HG03139 (cell line): Measurements from ENCODE around the gene NSD1.
"Not testable (repeated sequence)": the region's sequence is repeated elsewhere in the genome, so short reads cannot be mapped to it uniquely, and the experiment has no call there.

Experiments
- ATAC-seq: cut with Tn5 transposase; IDR thresholded peaks from one replicate; pipeline ENCODE4 v1.9.1; 2021; ENCODE audit not compliant: unreplicated experiment

NSD1 gene

DNA sequence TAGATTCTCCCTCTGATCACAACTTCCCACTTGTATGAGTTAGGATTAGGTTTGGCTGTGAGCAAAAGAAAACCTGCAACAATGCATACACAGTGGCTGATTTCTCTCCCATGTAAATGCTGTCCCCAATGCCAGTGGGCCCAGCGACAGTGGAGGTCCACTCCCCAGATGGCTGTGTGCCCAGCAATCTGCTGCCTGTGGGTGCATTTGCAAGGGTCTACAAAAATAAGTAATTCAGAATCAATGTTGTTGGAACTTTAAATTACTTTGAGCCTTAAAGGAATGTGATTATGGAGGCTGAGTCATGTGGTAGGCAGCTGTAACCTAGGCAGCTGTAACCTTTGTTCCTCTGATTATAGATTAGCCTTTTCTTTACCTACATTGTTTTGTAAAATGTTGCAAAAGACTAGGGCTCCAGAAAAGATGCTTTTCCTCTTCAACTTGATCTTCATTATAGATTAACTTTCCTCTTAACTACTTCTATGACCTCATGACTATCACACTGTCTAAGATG lies 192.4 kb downstream of the NSD1 start:
- ATAC-seq: no peak

DNA sequence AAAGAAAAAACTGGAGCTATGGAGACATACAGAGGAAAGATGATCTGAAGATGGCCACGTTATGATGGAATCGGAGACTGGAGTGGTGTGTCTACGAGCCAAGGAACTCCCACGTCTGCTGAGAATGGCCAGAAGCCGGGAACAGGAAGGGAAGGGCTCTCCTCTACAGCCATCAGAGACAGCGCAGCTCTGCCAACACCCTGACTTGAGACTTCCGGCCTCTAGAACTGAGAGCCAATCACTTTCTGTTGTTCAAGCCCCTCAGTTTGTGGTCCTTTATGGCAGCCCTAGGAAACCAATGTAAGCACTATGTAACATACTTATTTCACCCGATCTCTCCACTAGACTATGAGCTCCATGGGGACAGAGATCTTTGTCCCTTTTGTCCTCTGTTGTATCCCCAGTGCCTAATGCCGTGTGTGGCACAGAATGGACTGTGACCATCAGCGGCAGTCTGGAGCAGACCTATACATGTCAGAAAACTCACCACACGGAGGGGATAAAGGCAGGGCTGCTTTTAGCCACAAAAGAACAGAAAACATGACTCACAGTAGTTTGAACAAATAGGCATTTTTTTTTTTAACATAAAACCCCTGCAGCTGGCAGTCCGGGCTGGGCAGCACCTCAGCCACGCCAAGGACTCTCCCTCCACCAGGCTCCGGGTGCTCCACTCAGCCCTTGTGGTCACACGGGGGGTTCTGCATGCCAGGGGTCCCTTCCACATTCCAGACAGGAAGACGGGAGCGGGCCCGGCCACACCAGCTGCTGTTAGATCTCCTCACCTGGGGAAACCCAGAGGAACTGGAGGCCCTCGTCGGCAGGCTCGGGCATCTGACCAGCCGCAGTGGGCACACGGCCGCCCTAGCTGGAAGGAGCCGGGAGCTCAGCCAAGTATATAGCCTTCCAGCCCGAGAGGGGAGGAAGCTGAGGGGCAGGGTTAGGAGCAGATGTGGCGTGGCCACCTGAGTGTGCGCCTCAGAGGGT lies 194.3 kb downstream of the NSD1 start:
- no peak for ATAC-seq

DNA sequence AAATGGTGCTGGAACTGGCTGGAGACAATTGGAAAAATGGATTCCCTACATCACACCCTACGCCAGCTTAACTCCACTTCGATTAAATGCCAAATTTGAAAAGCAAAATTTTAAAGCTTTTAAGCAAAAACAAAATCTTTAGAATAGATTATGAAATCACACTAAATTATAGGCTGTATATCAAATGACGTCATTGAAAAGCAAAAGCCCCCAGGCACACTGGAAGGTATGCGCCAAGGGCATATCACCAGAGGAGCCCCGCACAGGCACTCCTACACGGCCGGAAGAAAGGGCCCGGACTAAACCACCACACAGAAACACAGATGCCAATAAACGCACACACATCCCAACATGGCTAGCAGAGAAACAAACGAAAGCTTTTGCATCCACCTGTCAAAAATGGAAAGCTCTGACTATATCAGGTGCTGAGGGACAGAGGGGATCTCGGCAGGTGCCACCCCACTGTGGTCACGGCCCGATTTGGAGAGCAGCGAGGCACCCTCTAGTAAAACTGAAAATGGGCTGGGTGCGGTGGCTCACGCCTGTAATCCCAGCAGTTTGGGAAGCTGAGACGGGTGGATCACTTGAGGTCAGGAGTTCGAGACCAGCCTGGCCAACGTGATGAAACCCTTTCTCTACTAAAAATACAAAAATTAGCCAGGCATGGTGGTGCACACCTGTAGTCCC lies 195.1 kb downstream of the NSD1 start:
- no peak for ATAC-seq

DNA sequence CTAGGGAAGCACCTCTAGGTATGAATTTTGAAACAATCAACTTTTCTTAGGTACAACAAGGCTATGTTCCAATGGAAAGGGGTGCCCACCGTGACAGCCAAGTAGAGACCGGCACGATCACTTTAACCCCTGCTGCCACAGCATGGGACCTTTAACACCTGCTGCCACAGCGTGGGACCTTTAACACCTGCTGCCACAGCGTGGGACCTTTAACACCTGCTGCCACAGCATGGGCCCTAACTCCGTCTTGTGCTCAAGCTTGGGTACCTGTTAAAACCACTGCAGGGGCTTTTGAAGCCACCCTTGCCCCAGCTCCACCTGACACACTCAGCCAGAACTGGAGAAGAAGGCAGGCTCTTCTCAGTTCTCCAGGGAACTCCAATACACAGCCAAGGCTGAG lies 196.3 kb downstream of the NSD1 start:
- ATAC-seq: no peak

DNA sequence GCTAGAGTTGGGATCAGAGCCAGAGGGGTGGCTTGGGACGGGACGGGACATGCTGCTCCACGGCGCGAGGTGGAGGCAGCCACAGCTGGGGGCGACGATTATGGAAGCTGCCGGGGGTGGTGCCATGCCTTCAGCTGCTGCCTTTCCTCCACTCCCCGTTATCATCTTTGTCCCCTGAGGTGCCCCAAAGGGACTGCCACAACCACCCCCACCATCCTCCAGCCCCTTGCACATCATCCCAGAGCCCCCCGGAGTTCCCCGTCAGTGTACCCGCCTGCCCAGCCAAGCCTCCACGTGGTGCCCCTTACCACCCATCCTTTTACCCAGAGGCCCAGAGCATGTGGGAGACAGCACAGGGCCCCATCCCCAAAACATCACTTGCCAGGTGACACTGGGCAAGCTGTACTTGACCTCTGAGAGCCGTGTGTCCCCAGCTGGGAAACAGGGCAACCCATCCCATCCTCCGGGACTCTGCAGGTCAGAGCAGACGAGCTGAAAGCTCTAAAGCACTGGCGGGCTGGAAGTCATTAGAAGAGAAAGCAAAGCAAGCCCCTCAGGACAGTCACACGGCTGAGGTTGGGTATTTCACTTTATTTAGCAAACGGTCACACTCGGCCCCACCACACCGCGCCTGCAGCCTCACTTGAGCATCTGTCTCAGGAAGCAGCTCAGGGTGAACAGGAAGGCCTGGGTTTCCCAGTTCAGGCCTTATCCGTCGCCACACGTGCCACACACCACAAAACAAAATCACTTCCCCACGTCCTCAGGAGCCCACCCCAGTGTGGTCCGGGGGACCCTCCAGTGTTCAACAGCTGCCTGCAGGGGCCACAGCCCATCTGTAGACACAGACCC lies 197.6 kb downstream of the NSD1 start:
- ATAC-seq: no peak

DNA sequence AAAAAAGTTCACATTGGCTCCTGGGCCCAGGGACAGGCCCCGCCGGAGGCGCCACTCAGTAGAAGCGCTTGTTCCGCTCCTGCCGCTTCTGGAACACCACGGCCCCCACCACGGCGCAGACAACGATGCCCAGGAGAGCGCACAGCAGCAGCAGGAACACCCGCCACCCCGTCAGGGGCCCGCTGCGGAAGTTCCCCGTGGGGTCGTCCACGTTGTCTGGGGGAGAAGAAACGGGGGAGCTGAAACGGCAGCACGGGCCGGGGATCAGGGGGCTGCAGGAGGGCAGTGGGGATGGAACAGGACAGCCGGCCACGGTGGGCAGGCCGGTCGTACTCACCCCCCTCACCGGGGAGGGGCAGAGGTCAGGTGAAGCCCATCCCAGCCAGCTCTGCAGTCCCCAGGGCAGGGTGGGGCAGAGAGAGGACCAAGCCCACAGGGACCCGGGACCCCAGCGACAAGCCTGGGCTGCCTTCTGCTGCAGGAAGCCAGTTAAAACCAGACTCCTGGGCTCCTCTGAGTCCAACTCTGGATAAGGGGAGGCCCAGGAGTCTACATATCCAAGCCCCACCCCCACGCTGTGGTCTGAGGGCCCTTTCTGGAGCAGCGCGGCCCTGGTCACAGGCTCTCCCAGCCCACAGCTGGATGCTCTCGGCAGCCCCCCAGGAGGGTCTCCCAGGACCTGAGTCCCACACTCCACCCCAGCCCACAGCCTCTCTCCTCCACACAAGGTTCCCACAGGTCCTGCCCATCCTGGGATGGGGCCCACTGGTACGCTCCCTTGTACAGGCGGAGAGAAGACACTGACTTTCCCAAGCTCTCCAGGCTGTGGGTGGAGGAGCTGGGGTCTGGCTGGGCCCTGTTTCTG lies 198.7 kb downstream of the NSD1 start:
- ATAC-seq: no peak

GRCh38 chr5:177332896-177333260 lies 199.3 kb downstream of the NSD1 start:
- no peak for ATAC-seq

GRCh38 chr5:177333420-177334154 lies 200.0 kb downstream of the NSD1 start:
- no peak for ATAC-seq

GRCh38 chr5:177334155-177334551 lies 200.6 kb downstream of the NSD1 start:
- no peak for ATAC-seq

GRCh38 chr5:177334781-177335700 lies 201.5 kb downstream of the NSD1 start:
- ATAC-seq: no peak

DNA sequence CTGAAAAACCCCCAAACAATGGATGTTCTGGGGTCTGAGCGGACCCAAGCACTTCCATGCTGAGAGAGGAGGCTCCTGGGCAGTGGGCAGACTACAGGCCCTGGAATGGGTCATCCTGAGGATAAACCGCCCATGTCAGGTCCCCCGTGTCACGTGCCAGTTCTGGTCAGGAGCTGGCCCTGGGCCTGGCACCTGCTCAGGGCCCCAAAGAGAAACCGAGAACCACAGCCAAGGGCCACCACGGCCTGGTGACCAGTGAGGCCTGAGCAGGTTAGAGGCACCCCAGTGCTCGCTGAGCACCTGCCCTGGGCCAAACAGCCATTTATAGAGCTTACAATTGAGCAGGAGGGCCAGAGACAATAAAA lies 202.1 kb downstream of the NSD1 start:
- ATAC-seq: no peak

DNA sequence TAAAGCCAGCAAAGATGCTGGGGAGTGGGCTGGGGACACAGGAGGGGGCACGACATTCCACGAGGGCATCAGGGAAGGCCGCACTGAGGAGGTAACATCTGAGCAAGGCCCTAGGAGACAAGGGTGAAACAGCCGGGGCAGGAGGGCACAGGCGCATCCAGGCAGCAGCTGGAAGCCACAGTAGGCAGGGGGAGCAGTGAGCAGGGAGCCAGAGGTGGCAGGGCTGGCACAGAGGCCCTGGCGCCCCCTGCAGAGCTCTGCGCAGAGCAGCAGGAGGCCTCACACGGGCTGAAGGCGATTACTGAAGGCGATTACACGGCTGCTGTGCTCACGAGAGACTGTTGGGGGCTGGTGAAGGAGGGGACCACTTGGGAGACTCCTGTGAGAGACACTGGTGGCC lies 202.5 kb downstream of the NSD1 start:
- no peak for ATAC-seq

GRCh38 chr5:177336603-177337494 lies 203.3 kb downstream of the NSD1 start:
- ATAC-seq: no peak

DNA sequence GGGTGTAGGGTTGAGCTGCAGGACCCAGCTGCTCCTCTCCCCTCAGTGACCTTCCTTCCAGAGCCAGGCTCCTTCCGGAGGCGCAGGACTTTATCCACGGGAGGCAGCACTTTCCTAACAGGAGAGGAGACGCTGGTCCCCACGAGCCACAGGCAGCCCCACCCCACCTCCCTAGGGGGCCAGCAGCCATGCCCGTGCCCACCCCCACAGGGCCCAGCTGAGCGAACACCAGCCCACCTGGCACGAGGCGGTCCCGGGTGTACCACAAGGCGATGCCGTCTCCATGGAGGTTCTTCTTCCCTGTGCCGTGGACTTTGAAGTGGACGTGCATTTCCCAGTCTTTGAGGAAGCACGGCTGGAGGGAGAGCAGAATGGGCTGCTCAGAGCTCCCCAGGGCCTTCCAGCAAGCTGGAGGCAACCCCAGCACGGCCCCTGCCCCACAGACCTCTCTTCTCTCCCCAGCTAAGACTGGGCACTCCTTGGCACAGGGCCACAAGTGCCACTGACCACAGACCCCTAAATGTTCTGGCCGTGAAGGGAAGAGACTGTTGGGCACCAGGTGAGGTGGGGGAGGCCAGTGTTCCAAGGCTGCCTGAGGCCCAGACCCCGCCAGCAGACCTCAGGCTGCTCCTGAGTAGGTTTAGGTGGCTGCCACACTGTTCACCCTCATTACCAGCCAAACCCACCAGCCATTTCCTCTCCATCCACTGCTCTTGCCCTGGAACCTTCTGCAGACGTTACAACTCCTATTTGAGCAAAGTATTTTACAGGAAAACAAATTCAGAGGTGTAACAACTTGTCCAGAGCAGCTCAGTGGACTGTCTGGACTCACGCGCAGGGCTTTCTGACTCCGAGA lies 204.9 kb downstream of the NSD1 start:
- no peak for ATAC-seq

GRCh38 chr5:177339107-177339638 lies 205.6 kb downstream of the NSD1 start:
- no peak for ATAC-seq

DNA sequence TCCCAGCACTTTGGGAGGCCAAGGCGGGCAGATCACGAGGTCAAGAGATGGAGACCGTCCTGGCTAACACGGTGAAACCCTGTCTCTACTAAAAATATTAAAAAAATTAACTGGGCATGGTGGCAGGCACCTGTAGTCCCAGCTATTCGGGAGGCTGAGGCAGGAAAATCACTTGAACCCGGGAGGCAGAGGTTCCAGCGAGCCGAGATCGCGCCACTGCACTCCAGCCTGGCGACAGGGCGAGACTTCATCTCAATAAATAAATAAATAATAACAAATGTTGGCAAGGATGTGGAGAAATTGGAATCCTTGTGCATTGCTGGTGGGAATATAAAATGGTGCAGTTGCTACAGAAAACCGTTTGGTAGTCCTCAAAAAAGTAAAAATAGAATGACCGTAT lies 209.4 kb downstream of the NSD1 start:
- ATAC-seq: not testable (repeated sequence)
